ENCODE data around the gene GPSM1. TPM values are rescaled to one million over a fixed set of nuclear protein-coding genes. Genes with fewer than 3 reads are reported as not detected.

The GPSM1 gene
- polyA plus RNA-seq, 1 of the 3 experiments (the other 2 are of a cell fraction), result 26.7 TPM

DNA sequence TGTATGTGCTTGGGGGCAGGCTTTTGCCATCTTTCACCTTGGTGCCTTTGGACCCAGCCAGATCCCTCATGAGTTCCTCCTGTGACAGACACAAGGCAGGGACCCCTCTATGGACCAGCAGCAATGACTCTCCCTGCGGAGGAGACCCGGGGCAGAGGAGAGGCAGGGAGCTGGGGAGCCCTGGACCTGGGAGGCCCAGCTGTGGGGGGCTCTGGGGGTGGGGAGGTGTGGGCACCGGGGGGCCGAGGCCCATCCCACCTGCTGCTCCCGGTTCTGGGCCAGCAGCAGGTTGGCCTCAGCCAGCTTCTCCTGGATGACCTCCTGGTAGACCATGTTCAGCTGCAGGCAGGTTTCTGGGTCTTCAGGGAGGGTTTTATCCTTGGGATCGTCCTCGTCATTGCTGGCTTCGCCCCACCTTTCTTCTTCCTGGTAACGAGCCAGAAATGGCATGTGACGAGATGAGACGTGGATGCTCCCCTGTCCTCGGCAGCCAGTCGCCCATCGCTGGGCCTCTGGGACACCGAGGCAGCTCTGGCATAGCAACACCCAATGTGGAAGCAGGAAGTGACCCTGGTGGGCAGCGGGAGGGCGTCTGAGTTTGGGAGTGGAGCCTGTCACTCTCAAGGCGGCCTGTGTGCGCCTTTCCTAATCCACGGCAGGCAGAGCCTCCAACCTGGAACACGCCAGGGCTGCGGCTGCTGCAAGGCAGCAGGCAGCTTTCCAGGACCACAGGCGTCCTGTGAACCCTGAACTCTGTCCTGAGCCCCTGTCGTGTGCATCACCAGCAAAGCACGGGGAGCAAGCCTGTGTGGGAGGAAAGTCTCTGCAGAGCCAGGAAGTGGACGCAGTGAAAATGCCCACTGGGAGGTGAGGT, 68.2 kb downstream of the GPSM1 start:
- Histone ChIP-seq H3F3A (replicated peaks; ENCODE audit: insufficient read depth) (peaks cover 1% of the 10 kb centered on the region), H3K9me3 (no peaks in the 10 kb centered on the region), H3K36me3 (replicated peaks in 1 of 2; ENCODE audit: control insufficient read depth in 1 of 2, insufficient read depth in 2 of 2, low read length in 1 of 2) (peaks cover 34 to 73% of the 10 kb centered on the region in 2 experiments), H3K4me1 (ENCODE audit: control insufficient read depth in 1 of 2, insufficient read depth in 2 of 2, low read depth in 1 of 2, low read length in 1 of 2) (peaks cover 3 to 17% of the 10 kb centered on the region in 2 experiments; a peak in 2 of 4 replicates), H3K27me3 (ENCODE audit: insufficient read depth) (no peaks in the 10 kb centered on the region), H4K20me1 (ENCODE audit: insufficient read depth) (peaks cover 5% of the 10 kb centered on the region; the same call in 1 of the 2 replicates), H3K27ac (ENCODE audit: low read depth in 2 of 2, low read length in 1 of 2) (no peak overlapping the region), H2AFZ (ENCODE audit: low read depth) (no peak overlapping the region), H3K4me2 (no peak overlapping the region), H3K79me2 (ENCODE audit: insufficient read depth) (peaks cover 41% of the 10 kb centered on the region), H3K4me3 (ENCODE audit: low read depth in 2 of 2, low read length in 1 of 2) (no peak overlapping the region), H3K9me2 (no peaks in the 10 kb centered on the region), H3K9ac (no peak overlapping the region)
- no peak for TF ChIP-seq FOXJ3 (CRISPR knock-in tag; IDR thresholded peaks at IDR 0.05)
- ChIA-PET POLR2A (interaction anchor here (0.8 to 4.0 kb wide), 2 partner anchors 21 to 68 kb away, joined by 3 to 21 read pairs; partner anchors contain the start of genes CARD9 and GPSM1), CTCF (interaction anchor here (0.8 to 6.8 kb wide), 5 partner anchors 15 to 83 kb away, joined by 3 to 42 read pairs (median 4); partner anchors contain the start of genes DNLZ, ENTR1 and PMPCA)
- 97% methylated on average over 21 of the region's 26 CpGs for WGBS (ENCODE audit: low lambda C conversion rate)
- DNase-seq, result no peak

DNA sequence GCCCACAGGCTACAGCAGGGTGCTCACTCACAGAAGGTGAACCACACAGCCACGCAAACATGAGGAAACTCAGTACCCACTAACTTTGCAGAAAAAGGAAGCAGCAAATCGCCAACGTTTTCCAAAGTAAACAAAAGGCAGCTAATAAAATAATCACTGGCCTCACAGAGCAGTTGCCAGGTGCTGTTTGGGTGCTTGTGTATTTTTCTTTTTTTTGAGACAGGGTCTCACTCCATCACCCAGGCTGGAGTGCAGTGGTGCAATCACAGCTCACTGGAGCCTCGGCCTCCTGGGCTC, 68.8 kb downstream of the GPSM1 start:
- CTCF ChIA-PET, result interaction anchor here (0.8 to 6.8 kb wide), 6 partner anchors 12 to 83 kb away, joined by 3 to 42 read pairs (median 4); partner anchors contain the start of genes DNLZ, ENTR1 and PMPCA
- peaks cover 30 to 72% of the 10 kb centered on the region in 2 experiments for H3K36me3 ChIP-seq (replicated peaks in 1 of 2; ENCODE audit: control insufficient read depth in 1 of 2, insufficient read depth in 2 of 2, low read length in 1 of 2)
- WGBS (ENCODE audit: low lambda C conversion rate), result 90% methylated on average over 4 of the region's 4 CpGs

More for the DNA sequence above, 68.8 kb downstream of the GPSM1 start:
- TF ChIP-seq MXI1 (IDR thresholded peaks at IDR 0.05; ENCODE audit: low read depth, low read length), result no peak
- no peak for TF ChIP-seq JUND (IDR thresholded peaks at IDR 0.05)
- TF ChIP-seq SMC3 (IDR thresholded peaks at IDR 0.05; ENCODE audit: low read depth, low read length), result no peak
- TF ChIP-seq TAF1 (IDR thresholded peaks at IDR 0.05; ENCODE audit: borderline replicate concordance, low read depth, low read length), result no peak
- no peak for TF ChIP-seq NFIC (IDR thresholded peaks at IDR 0.05; ENCODE audit: borderline replicate concordance)
- TF ChIP-seq, protein P1, sequence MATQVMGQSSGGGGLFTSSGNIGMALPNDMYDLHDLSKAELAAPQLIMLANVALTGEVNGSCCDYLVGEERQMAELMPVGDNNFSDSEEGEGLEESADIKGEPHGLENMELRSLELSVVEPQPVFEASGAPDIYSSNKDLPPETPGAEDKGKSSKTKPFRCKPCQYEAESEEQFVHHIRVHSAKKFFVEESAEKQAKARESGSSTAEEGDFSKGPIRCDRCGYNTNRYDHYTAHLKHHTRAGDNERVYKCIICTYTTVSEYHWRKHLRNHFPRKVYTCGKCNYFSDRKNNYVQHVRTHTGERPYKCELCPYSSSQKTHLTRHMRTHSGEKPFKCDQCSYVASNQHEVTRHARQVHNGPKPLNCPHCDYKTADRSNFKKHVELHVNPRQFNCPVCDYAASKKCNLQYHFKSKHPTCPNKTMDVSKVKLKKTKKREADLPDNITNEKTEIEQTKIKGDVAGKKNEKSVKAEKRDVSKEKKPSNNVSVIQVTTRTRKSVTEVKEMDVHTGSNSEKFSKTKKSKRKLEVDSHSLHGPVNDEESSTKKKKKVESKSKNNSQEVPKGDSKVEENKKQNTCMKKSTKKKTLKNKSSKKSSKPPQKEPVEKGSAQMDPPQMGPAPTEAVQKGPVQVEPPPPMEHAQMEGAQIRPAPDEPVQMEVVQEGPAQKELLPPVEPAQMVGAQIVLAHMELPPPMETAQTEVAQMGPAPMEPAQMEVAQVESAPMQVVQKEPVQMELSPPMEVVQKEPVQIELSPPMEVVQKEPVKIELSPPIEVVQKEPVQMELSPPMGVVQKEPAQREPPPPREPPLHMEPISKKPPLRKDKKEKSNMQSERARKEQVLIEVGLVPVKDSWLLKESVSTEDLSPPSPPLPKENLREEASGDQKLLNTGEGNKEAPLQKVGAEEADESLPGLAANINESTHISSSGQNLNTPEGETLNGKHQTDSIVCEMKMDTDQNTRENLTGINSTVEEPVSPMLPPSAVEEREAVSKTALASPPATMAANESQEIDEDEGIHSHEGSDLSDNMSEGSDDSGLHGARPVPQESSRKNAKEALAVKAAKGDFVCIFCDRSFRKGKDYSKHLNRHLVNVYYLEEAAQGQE (IDR thresholded peaks at IDR 0.05; ENCODE audit: low read depth, low read length), result no peak
- no peak for TF ChIP-seq CTCF (IDR thresholded peaks at IDR 0.05)
- Histone ChIP-seq H3K9ac (no peak overlapping the region), H2AFZ (ENCODE audit: low read depth) (no peak overlapping the region), H3K9me2 (no peaks in the 10 kb centered on the region), H3K9me3 (no peaks in the 10 kb centered on the region), H3K79me2 (ENCODE audit: insufficient read depth) (peaks cover 40% of the 10 kb centered on the region), H3F3A (replicated peaks; ENCODE audit: insufficient read depth) (peaks cover 6% of the 10 kb centered on the region), H3K27me3 (ENCODE audit: insufficient read depth) (no peaks in the 10 kb centered on the region), H3K4me1 (ENCODE audit: control insufficient read depth in 1 of 2, insufficient read depth in 2 of 2, low read depth in 1 of 2, low read length in 1 of 2) (peaks cover 3 to 19% of the 10 kb centered on the region in 2 experiments; a peak in 2 of 4 replicates), H3K4me2 (no peak overlapping the region), H4K20me1 (ENCODE audit: insufficient read depth) (peaks cover 5% of the 10 kb centered on the region; the same call in 1 of the 2 replicates), H3K27ac (ENCODE audit: low read depth in 2 of 2, low read length in 1 of 2) (no peak overlapping the region), H3K4me3 (ENCODE audit: low read depth in 2 of 2, low read length in 1 of 2) (no peak overlapping the region)
- POLR2A ChIA-PET, result interaction anchor here (0.8 to 4.0 kb wide), 2 partner anchors 22 to 69 kb away, joined by 3 to 21 read pairs; partner anchors contain the start of genes CARD9 and GPSM1
- no peak for DNase-seq

All from SK-N-SH (cell line).